Peyer's patch (tissue), 4 donors: ENCODE measurements around the gene MYDGF.

Experiments
- CTCF ChIP-seq, 6 experiments: fragments of 450-650 bp in 4 of 6; fragments of 200-600 bp in 2 of 6; sonication (generic) in 1 of 6; IDR thresholded peaks; one replicate each; pipeline ENCODE4 v1.5.1; 2017 to 2019; ENCODE audit warnings: antibody characterized with exemption in 6 of 6, mild to moderate bottlenecking in 3 of 6, moderate library complexity in 1 of 6
- POLR2A ChIP-seq, 2 donors: fragments of 450-650 bp; IDR thresholded peaks; one replicate each; pipeline ENCODE4 v1.5.1; 2017; ENCODE audit warnings: antibody characterized with exemption in 2 of 2, mild to moderate bottlenecking in 2 of 2, moderate library complexity in 2 of 2

- no peak for TF ChIP-seq POLR2A (IDR thresholded peaks at IDR 0.05)
- TF ChIP-seq CTCF (IDR thresholded peaks at IDR 0.05), result no peak
Observed at GRCh38 chr19:4689403-4689802, 19.3 kb upstream of the MYDGF start.
